HepG2 (cell line): Measurements from ENCODE around the gene TRDMT1.

ENCODE experiments used
- EZH2 ChIP-seq: conservative IDR thresholded peaks from 2 replicates; pipeline ENCODE4 v1.6.1; 2012; ENCODE audit warnings: mild to moderate bottlenecking, low read depth, low read length, moderate library complexity
- FOXP4 ChIP-seq: sonication (generic); formaldehyde crosslinking; IDR thresholded peaks from 2 replicates; pipeline ENCODE4 v1.4.0; 2020; ENCODE audit warnings: missing genetic modification reagents
- HMG20A ChIP-seq: IDR thresholded peaks from 2 replicates; pipeline ENCODE4 v1.6.1; 2016; ENCODE audit warnings: borderline replicate concordance
- RBAK ChIP-seq: sonication (generic); formaldehyde crosslinking; IDR thresholded peaks from 2 replicates; pipeline ENCODE4 v1.5.1; 2020; ENCODE audit warnings: mild to moderate bottlenecking, missing genetic modification reagents
- ZBTB7A ChIP-seq: sonication (generic); formaldehyde crosslinking; IDR thresholded peaks from 2 replicates; pipeline ENCODE4 v1.8.0; 2022; ENCODE audit warnings: mild to moderate bottlenecking, missing genetic modification reagents
- ZNF282 ChIP-seq: fragments of 450-650 bp; IDR thresholded peaks from 2 replicates; pipeline ENCODE4 v1.6.1; 2018; ENCODE audit not compliant: partially characterized antibody
- ZNF30 ChIP-seq: sonication (generic); formaldehyde crosslinking; IDR thresholded peaks from 2 replicates; pipeline ENCODE4 v1.5.0; 2020; ENCODE audit warnings: mild to moderate bottlenecking, missing genetic modification reagents

GRCh38 chr10:17140386-17140761, 61.1 kb downstream of the TRDMT1 start:
- no peak for TF ChIP-seq ZNF282
- TF ChIP-seq FOXP4 (CRISPR knock-in tag), result no peak
- no peak for TF ChIP-seq ZBTB7A (CRISPR knock-in tag)
- no peak for TF ChIP-seq EZH2
- TF ChIP-seq ZNF30 (CRISPR knock-in tag), result no peak
- no peak for TF ChIP-seq HMG20A (CRISPR knock-in tag)
- no peak for TF ChIP-seq RBAK
